Fibroblast of lung (primary cell): ENCODE data around the gene ATXN2. TPM values are rescaled to one million over a fixed set of nuclear protein-coding genes. Genes with fewer than 3 reads are reported as not detected.
A peak's percentile ranks its signal among the peaks of the same experiment; 100 is the strongest.

Experiments used
- DNase-seq, 2 donors: peaks; one replicate each; pipeline versions ENCODE4 v3.0.0 to v3.0.0-alpha.2; 2010; ENCODE audit warnings: low read depth in 2 of 2
- H2AFZ ChIP-seq: 2 replicates; pipeline ENCODE4 v1.5.1; 2012; ENCODE audit warnings: low read length, control low read depth, inconsistent platforms
- H3K27ac ChIP-seq: 2 replicates; pipeline ENCODE4 v1.5.1; 2011; ENCODE audit warnings: low read length, control low read depth; ENCODE audit not compliant: insufficient read depth
- H3K27me3 ChIP-seq: 2 replicates; pipeline ENCODE4 v1.5.1; 2011; ENCODE audit warnings: mild to moderate bottlenecking, low read length; ENCODE audit not compliant: control insufficient read depth, insufficient read depth
- H3K36me3 ChIP-seq: 2 replicates; pipeline ENCODE4 v1.5.1; 2011; ENCODE audit warnings: low read length; ENCODE audit not compliant: control insufficient read depth, insufficient read depth
- H3K4me1 ChIP-seq: 2 replicates; pipeline ENCODE4 v1.5.1; 2011; ENCODE audit warnings: low read length; ENCODE audit not compliant: control insufficient read depth, insufficient read depth; ENCODE audit errors: extremely low read depth
- H3K4me2 ChIP-seq: 2 replicates; pipeline ENCODE4 v1.5.1; 2011; ENCODE audit warnings: low read length, control low read depth; ENCODE audit not compliant: insufficient read depth; ENCODE audit errors: extremely low read depth
- H3K4me3 ChIP-seq, 4 experiments: fragments of 200-600 bp in 1 of 4; sonication (generic) in 1 of 4; replicated peaks in 1 of 4; 2 replicates each; pipeline ENCODE4 v1.5.1; 2011 to 2016; ENCODE audit warnings: low read length in 4 of 4, low read depth in 3 of 4, mild to moderate bottlenecking in 3 of 4, control low read depth in 2 of 4, inconsistent platforms in 1 of 4, mixed read lengths in 1 of 4; ENCODE audit not compliant: insufficient read depth in 1 of 4; ENCODE audit errors: control extremely low read depth in 1 of 4
- H3K79me2 ChIP-seq: 2 replicates; pipeline ENCODE4 v1.5.1; 2012; ENCODE audit warnings: mild to moderate bottlenecking, low read length, inconsistent platforms; ENCODE audit not compliant: control insufficient read depth, insufficient read depth
- H3K9ac ChIP-seq: 2 replicates; pipeline ENCODE4 v1.5.1; 2011; ENCODE audit warnings: mild to moderate bottlenecking, low read length, control low read depth; ENCODE audit not compliant: insufficient read depth
- H3K9me3 ChIP-seq: 2 replicates; pipeline ENCODE4 v1.5.1; 2012; ENCODE audit warnings: low read depth, low read length; ENCODE audit not compliant: control insufficient read depth, insufficient read depth
- H4K20me1 ChIP-seq: 2 replicates; pipeline ENCODE4 v1.5.1; 2011; ENCODE audit warnings: low read length; ENCODE audit not compliant: control insufficient read depth, insufficient read depth; ENCODE audit errors: extremely low read depth
- EZH2 ChIP-seq: IDR thresholded peaks from 2 replicates; pipeline ENCODE4 v1.5.1; 2012; ENCODE audit warnings: low read length, control low read depth, mild to moderate bottlenecking; ENCODE audit errors: missing control alignments
- polyA plus RNA-seq, 2 donors: library from polyadenylated mRNA; depleted of rRNA in 1 of 2; stranded (reverse) in 1 of 2; unstranded in 1 of 2; fragments of >200 nt; gene quantifications; 2 replicates each; pipeline ENCODE4 v1.2.1, GENCODE V29; 2011 to 2012; ENCODE audit warnings: missing spikeins in 1 of 2
- total RNA-seq: library from RNA; depleted of rRNA; stranded (reverse); fragments of >200 nt; gene quantifications from 2 replicates; pipeline ENCODE4 v1.2.1, GENCODE V29; 2014
- TF ChIP-seq, protein P1 (sequence below), 2 donors: IDR thresholded peaks in 1 of 2; conservative IDR thresholded peaks in 1 of 2; 1 replicate in 1 of 2; 2 replicates in 1 of 2; pipeline ENCODE4 v1.5.1; 2011 to 2012; ENCODE audit warnings: low read length in 2 of 2, control low read depth in 1 of 2, inconsistent platforms in 1 of 2, low read depth in 1 of 2, mild to moderate bottlenecking in 1 of 2

ATXN2 gene
- total and polyA plus RNA-seq, 2 donors (not counting 1 experiment from before 2014, with no cell fraction given) = 25.9 to 31.2 TPM

DNA sequence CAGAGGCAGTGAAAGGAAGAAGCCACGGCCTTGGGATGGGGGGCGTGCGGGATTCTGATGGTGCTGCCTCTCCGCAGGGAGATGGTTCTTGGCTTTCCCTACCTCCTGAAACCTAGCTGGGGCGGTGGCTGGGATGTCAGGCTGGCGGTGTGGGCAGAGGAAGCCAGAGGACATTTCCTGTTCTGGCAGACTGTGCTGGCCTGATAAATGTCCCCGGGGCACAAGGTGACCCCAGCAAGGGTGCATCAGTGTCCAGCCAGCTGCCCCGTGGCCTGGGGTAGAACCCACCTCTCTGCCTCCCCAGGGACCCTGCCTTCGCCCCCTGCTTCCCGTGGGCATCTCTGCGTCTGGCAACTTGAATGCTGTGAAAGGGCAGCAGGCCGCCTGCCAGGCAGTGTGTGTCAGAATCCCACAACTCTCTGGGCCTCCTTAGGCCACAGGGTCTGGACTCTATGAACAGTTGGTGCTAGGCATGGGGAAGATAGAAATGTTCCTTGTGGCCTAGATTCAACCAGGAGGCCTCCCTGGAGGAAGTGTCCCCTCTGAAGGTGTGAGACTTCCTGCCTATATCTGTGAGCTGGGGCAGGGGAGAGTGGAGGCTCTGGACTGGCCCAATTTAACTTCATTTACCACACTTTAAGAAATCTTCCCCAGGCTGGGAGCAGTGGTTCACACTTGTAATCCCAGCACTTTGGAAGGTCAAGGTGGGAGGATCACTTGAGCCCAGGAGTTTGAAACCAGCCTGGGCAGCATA is 188.5 kb downstream of the ATXN2 start:
- Histone ChIP-seq H3K4me3 (peak overlapping the region in 2 of 4 experiments; percentile 5 to 7), H3K4me1 (peaks cover 52% of the 10 kb centered on the region), H3K27ac (peak overlapping the region; percentile 81), H4K20me1 (no peaks in the 10 kb centered on the region), H3K4me2 (peak overlapping the region; percentile 72), H3K9me3 (no peaks in the 10 kb centered on the region), H2AFZ (no peak overlapping the region), H3K9ac (peak overlapping the region; percentile 44), H3K36me3 (no peaks in the 10 kb centered on the region), H3K27me3 (no peaks in the 10 kb centered on the region), H3K79me2 (peaks cover 93% of the 10 kb centered on the region)
- TF ChIP-seq EZH2 = no peak
- TF ChIP-seq, protein P1, sequence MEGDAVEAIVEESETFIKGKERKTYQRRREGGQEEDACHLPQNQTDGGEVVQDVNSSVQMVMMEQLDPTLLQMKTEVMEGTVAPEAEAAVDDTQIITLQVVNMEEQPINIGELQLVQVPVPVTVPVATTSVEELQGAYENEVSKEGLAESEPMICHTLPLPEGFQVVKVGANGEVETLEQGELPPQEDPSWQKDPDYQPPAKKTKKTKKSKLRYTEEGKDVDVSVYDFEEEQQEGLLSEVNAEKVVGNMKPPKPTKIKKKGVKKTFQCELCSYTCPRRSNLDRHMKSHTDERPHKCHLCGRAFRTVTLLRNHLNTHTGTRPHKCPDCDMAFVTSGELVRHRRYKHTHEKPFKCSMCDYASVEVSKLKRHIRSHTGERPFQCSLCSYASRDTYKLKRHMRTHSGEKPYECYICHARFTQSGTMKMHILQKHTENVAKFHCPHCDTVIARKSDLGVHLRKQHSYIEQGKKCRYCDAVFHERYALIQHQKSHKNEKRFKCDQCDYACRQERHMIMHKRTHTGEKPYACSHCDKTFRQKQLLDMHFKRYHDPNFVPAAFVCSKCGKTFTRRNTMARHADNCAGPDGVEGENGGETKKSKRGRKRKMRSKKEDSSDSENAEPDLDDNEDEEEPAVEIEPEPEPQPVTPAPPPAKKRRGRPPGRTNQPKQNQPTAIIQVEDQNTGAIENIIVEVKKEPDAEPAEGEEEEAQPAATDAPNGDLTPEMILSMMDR (conservative IDR thresholded peaks at IDR 0.05 in 1 of 2, IDR thresholded peaks at IDR 0.05 in 1 of 2; ENCODE audit: low read depth in 1 of 2, low read length in 2 of 2) = no peak
- DNase-seq = peak; percentile 35 to 49

DNA sequence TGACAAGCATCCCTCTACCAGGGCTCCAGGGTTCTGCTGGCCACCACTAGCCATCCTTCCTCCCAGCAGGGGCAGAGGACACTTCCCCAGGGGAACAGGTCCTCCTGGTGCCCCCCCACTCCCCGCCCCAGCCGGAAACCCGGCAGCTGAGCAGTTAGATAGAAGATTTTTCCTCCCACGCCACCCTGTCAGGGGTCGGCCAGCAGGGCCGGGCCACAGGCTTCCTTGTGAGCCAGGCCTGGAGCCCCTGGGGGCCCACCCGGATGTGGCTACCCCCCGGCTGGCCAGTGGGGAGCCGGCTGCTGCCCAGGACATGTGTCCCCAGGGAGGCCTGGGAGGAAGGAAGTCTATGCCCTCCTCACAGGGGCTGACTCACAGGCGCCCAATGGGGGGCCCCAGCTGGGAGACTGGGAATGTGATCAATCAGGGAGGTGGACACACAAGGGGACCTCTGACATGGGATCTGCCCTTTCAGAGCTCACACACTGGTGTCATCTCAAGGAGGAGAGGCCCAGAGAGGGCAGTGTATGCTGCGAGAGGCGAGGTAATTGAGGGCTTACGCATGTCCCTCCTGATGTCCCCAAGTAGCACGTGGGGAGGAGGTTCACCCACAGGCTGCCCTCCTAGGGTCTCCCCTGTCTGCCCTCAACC is 189.2 kb downstream of the ATXN2 start:
- H3K9ac ChIP-seq = peak overlapping the region; percentile 44

DNA sequence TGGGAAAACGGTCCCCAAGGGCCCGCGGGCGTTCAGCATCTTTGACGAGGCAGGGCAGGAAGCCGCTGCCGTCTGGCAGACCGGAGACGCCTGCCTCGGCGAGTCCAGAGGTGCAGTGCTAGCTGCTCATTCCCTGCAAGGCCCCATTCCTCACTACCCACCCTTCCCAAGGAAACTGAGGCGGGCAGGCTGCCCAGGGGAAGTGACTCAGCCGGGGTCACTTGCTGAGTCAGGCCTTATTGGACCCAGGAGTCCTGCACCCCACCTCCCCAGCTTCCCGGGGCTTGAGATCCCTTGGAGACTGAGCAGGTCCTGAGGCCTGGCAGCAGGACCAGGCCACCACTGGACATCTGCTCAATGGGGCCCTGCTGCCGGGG is 189.7 kb downstream of the ATXN2 start:
- no peaks in the 10 kb centered on the region for H3K9me3 ChIP-seq
- H4K20me1 ChIP-seq = no peaks in the 10 kb centered on the region
- H3K79me2 ChIP-seq = peaks cover 83% of the 10 kb centered on the region
- peak overlapping the region in 1 of 4 experiments; percentile 35 for H3K4me3 ChIP-seq
- peak in 1 of 2 donors; percentile 59 for DNase-seq
- peak overlapping the region; percentile 36 for H3K9ac ChIP-seq
- H3K27ac ChIP-seq = peak overlapping the region; percentile 81
- H3K36me3 ChIP-seq = no peaks in the 10 kb centered on the region
- H3K27me3 ChIP-seq = no peaks in the 10 kb centered on the region
- TF ChIP-seq, protein P1 (conservative IDR thresholded peaks at IDR 0.05 in 1 of 2, IDR thresholded peaks at IDR 0.05 in 1 of 2; ENCODE audit: low read depth in 1 of 2, low read length in 2 of 2) = no peak
- no peak for TF ChIP-seq EZH2
- peaks cover 50% of the 10 kb centered on the region for H3K4me1 ChIP-seq
- no peak overlapping the region for H2AFZ ChIP-seq
- H3K4me2 ChIP-seq = peak overlapping the region; percentile 72

More for the DNA sequence above, 189.2 kb downstream of the ATXN2 start:
- peak overlapping the region; percentile 72 for H3K4me2 ChIP-seq
- no peaks in the 10 kb centered on the region for H3K36me3 ChIP-seq
- no peaks in the 10 kb centered on the region for H3K9me3 ChIP-seq
- H3K27me3 ChIP-seq = no peaks in the 10 kb centered on the region
- peak overlapping the region in 2 of 4 experiments; percentile 5 to 35 for H3K4me3 ChIP-seq
- H3K4me1 ChIP-seq = peaks cover 52% of the 10 kb centered on the region
- H2AFZ ChIP-seq = no peak overlapping the region
- no peaks in the 10 kb centered on the region for H4K20me1 ChIP-seq
- DNase-seq = peak; percentile 59 to 81
- peak overlapping the region; percentile 81 for H3K27ac ChIP-seq
- peaks cover 88% of the 10 kb centered on the region for H3K79me2 ChIP-seq
- TF ChIP-seq, protein P1 (conservative IDR thresholded peaks at IDR 0.05 in 1 of 2, IDR thresholded peaks at IDR 0.05 in 1 of 2; ENCODE audit: low read depth in 1 of 2, low read length in 2 of 2) = no peak
- no peak for TF ChIP-seq EZH2
